DOHH2 (cell line): ENCODE measurements around the gene DNPEP.

Experiments used
- H3F3A ChIP-seq: fragments of 200-600 bp; sonication (generic), shearing (Covaris generic); 2 replicates; pipeline ENCODE4 v1.6.0; 2016; ENCODE audit warnings: antibody characterized with exemption, mild to moderate bottlenecking; ENCODE audit not compliant: control insufficient read depth, insufficient read depth
- H3K27ac ChIP-seq: fragments of 200-600 bp; sonication (generic); 2 replicates; pipeline ENCODE4 v1.5.1; 2014; ENCODE audit warnings: low read depth, mild to moderate bottlenecking, low read length, moderate library complexity
- H3K27me3 ChIP-seq: fragments of 200-600 bp; sonication (generic); 2 replicates; pipeline ENCODE4 v1.6.1; 2014; ENCODE audit warnings: mild to moderate bottlenecking, low read length, mixed read lengths; ENCODE audit not compliant: control insufficient read depth
- H3K36me3 ChIP-seq: fragments of 200-600 bp; sonication (generic); 2 replicates; pipeline ENCODE4 v1.6.1; 2014; ENCODE audit warnings: mild to moderate bottlenecking, low read length, moderate library complexity, mixed read lengths; ENCODE audit not compliant: control insufficient read depth
- H3K4me1 ChIP-seq: fragments of 200-600 bp; sonication (generic); 2 replicates; pipeline ENCODE4 v1.6.1; 2014; ENCODE audit warnings: mild to moderate bottlenecking, low read length, mixed read lengths; ENCODE audit not compliant: control insufficient read depth
- H3K4me2 ChIP-seq: fragments of 200-600 bp; sonication (generic); 2 replicates; pipeline ENCODE4 v1.6.0; 2014; ENCODE audit warnings: mild to moderate bottlenecking, low read length, moderate library complexity
- H3K4me3 ChIP-seq: fragments of 200-600 bp; sonication (generic); 2 replicates; pipeline ENCODE4 v1.5.1; 2014; ENCODE audit warnings: mild to moderate bottlenecking, low read length, mixed read lengths
- H3K79me2 ChIP-seq: fragments of 200-600 bp; sonication (generic); 2 replicates; pipeline ENCODE4 v1.6.1; 2014; ENCODE audit warnings: mild to moderate bottlenecking, low read length, mixed read lengths; ENCODE audit not compliant: control insufficient read depth
- H3K9me2 ChIP-seq: fragments of 200-600 bp; sonication (generic); replicated peaks from 2 replicates; pipeline ENCODE4 v1.6.1; 2014; ENCODE audit warnings: mild to moderate bottlenecking, low read length, mixed read lengths; ENCODE audit not compliant: control insufficient read depth
- H3K9me3 ChIP-seq: fragments of 200-600 bp; sonication (generic); 2 replicates; pipeline ENCODE4 v1.6.1; 2014; ENCODE audit warnings: antibody characterized with exemption, low read length, mixed read lengths; ENCODE audit not compliant: control insufficient read depth, insufficient read depth
- H4K20me1 ChIP-seq: fragments of 200-600 bp; sonication (generic); 2 replicates; pipeline ENCODE4 v1.6.0; 2014; ENCODE audit warnings: low read depth, mild to moderate bottlenecking, antibody characterized with exemption, low read length, moderate library complexity; ENCODE audit not compliant: control insufficient read depth, insufficient read depth
- EZH2phosphoT487 ChIP-seq: fragments of 200-600 bp; sonication (generic); IDR thresholded peaks from 2 replicates; pipeline ENCODE4 v1.6.1; 2017; ENCODE audit warnings: borderline replicate concordance, mild to moderate bottlenecking, antibody characterized with exemption, low read length, moderate library complexity, mixed read lengths
- TF ChIP-seq, protein P1 (sequence below): fragments of 200-600 bp; sonication (generic); IDR thresholded peaks from one replicate; pipeline ENCODE4 v1.5.1; 2014; ENCODE audit warnings: antibody characterized with exemption, mild to moderate bottlenecking, low read depth, low read length; ENCODE audit not compliant: poor library complexity, severe bottlenecking

Gene DNPEP

DNA sequence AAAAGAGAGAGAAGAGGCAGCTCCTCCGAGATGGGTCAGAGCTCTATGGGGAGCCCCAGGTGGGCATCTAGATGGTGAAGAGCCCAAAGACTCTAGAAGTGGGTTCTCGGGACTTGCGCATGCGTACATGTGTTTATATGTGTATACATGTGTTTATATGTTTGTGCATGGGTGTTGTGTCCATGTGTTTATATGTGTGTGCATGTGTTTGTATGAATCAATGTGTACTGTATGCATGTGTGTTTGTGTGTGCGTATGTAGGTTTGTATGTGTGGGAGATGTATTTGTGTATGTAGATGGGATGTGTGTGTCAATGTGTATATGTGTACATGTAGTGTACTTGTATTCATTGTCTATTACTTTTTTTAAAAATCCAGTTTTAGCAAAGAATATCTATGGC lies 25.6 kb downstream of the DNPEP start:
- no peaks in the 10 kb centered on the region for H3F3A ChIP-seq
- H3K4me1 ChIP-seq: no peaks in the 10 kb centered on the region
- no peaks in the 10 kb centered on the region for H3K9me3 ChIP-seq
- TF ChIP-seq EZH2phosphoT487: no peak
- TF ChIP-seq, protein P1, sequence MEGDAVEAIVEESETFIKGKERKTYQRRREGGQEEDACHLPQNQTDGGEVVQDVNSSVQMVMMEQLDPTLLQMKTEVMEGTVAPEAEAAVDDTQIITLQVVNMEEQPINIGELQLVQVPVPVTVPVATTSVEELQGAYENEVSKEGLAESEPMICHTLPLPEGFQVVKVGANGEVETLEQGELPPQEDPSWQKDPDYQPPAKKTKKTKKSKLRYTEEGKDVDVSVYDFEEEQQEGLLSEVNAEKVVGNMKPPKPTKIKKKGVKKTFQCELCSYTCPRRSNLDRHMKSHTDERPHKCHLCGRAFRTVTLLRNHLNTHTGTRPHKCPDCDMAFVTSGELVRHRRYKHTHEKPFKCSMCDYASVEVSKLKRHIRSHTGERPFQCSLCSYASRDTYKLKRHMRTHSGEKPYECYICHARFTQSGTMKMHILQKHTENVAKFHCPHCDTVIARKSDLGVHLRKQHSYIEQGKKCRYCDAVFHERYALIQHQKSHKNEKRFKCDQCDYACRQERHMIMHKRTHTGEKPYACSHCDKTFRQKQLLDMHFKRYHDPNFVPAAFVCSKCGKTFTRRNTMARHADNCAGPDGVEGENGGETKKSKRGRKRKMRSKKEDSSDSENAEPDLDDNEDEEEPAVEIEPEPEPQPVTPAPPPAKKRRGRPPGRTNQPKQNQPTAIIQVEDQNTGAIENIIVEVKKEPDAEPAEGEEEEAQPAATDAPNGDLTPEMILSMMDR: no peak
- no peak overlapping the region for H3K4me2 ChIP-seq
- H3K9me2 ChIP-seq: no peaks in the 10 kb centered on the region
- no peaks in the 10 kb centered on the region for H4K20me1 ChIP-seq
- H3K27ac ChIP-seq: no peak overlapping the region
- no peaks in the 10 kb centered on the region for H3K36me3 ChIP-seq
- H3K4me3 ChIP-seq: no peak overlapping the region
- H3K79me2 ChIP-seq: no peaks in the 10 kb centered on the region
- H3K27me3 ChIP-seq: no peaks in the 10 kb centered on the region

DNA sequence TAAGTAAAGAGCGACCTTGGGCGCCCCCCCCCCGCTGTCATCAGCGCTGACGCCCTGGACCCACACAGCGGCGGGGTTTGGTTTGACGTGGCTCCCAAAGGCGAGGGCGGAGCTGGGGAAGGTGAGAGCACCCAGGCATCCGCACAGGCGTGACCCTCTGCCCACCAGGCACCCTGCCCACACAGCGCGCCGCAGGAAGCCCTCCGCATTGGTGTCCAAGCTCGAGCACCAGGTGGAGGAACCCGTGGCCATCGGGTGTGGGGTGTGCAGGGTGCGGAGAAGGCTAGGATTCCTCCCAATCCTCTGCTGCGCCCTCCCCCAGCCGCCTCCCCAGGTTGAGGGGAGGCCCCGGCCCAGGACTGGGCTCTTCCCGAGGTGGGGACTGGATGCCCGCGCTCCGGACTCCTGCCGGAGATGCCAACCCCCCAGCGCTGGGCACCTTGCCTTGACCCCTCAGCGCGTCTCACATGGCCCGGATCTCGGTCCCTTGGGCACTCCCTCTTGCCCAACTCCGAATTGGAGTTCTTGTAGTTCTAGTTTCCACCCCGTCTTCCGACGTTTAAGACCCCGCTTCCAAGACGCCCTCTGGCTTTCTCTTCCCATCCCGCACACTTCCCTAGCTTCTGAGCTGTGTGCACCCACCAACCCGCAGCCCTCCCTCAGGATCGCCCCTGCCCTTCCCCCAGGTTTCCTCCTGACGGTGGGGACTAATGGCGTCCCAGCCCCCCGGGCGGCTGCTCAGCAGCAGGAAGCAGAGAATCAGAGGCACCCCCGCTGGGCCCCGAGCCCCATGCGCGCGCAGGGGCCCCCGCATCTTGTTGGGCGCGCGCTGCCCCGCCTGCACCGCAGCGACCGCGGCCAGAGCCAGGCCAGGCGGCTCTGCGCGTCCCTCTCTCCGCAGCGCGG lies 29.3 kb downstream of the DNPEP start:
- H3K4me1 ChIP-seq: no peaks in the 10 kb centered on the region
- H3F3A ChIP-seq: no peaks in the 10 kb centered on the region
- H3K36me3 ChIP-seq: no peaks in the 10 kb centered on the region
- no peak overlapping the region for H3K27ac ChIP-seq
- H3K79me2 ChIP-seq: no peaks in the 10 kb centered on the region
- no peak overlapping the region for H3K4me3 ChIP-seq
- TF ChIP-seq, protein P1: no peak
- no peak for TF ChIP-seq EZH2phosphoT487
- H3K9me3 ChIP-seq: no peaks in the 10 kb centered on the region
- H4K20me1 ChIP-seq: no peaks in the 10 kb centered on the region
- H3K9me2 ChIP-seq: no peaks in the 10 kb centered on the region
- peaks cover 9% of the 10 kb centered on the region; the same call in 1 of the 2 replicates for H3K27me3 ChIP-seq
- no peak overlapping the region for H3K4me2 ChIP-seq

DNA sequence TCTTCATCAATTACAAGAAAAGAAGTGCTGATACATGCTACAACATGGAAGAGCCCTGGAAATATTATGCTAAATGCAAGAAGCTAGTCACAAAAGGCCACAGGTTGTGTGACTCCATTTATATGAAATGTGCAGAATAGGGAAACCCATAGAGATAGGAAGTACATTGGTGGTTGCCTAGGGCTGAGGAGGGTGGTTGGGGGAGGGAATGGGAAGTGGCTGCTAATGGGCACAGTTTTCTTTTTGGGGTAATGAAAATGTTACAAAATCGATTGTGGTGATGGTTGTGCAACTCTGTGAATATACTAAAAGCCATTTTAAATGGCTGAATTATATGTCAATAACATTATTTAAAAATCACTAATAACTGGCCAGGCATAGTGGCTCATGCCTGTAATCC lies 30.9 kb downstream of the DNPEP start:
- H3K4me3 ChIP-seq: no peak overlapping the region
- no peaks in the 10 kb centered on the region for H3K9me2 ChIP-seq
- no peak for TF ChIP-seq EZH2phosphoT487
- TF ChIP-seq, protein P1: no peak
- H3K36me3 ChIP-seq: no peaks in the 10 kb centered on the region
- no peaks in the 10 kb centered on the region for H3K4me1 ChIP-seq
- H3K27ac ChIP-seq: no peak overlapping the region
- peaks cover 14% of the 10 kb centered on the region for H3K27me3 ChIP-seq
- H3K79me2 ChIP-seq: no peaks in the 10 kb centered on the region
- no peak overlapping the region for H3K4me2 ChIP-seq
- H3K9me3 ChIP-seq: no peaks in the 10 kb centered on the region
- H3F3A ChIP-seq: no peaks in the 10 kb centered on the region
- H4K20me1 ChIP-seq: no peaks in the 10 kb centered on the region
